HG03103 (cell line): Measurements from ENCODE around the gene ACTC1.

Source experiments
- ATAC-seq: cut with Tn5 transposase; IDR thresholded peaks from one replicate; pipeline ENCODE4 v1.9.1; 2021; ENCODE audit warnings: low read depth; ENCODE audit not compliant: unreplicated experiment

Gene ACTC1

GRCh38 chr15:34802371-34802770 lies 7.0 kb upstream of the ACTC1 start:
- ATAC-seq: no peak

GRCh38 chr15:34799149-34800101 lies 4.1 kb upstream of the ACTC1 start:
- ATAC-seq: no peak

GRCh38 chr15:34796847-34797435 lies 1.6 kb upstream of the ACTC1 start:
- no peak for ATAC-seq

GRCh38 chr15:34794590-34795206 lies 651 bp downstream of the ACTC1 start:
- ATAC-seq: no peak

GRCh38 chr15:34793901-34794300 lies 1.4 kb downstream of the ACTC1 start:
- ATAC-seq: no peak

- ATAC-seq: no peak
Observed at GRCh38 chr15:34793071-34793470, 2.3 kb downstream of the ACTC1 start.

GRCh38 chr15:34791701-34792100 lies 3.6 kb downstream of the ACTC1 start:
- ATAC-seq: no peak

GRCh38 chr15:34790121-34790520 lies 5.2 kb downstream of the ACTC1 start:
- ATAC-seq: no peak

- no peak for ATAC-seq
Observed at GRCh38 chr15:34789326-34789725, 6.0 kb downstream of the ACTC1 start.

GRCh38 chr15:34786206-34786605 lies 9.1 kb downstream of the ACTC1 start:
- no peak for ATAC-seq

- no peak for ATAC-seq
Observed at GRCh38 chr15:34783991-34784390, 11.4 kb downstream of the ACTC1 start.

GRCh38 chr15:34783431-34783830 lies 11.9 kb downstream of the ACTC1 start:
- no peak for ATAC-seq

GRCh38 chr15:34782901-34783300 lies 12.4 kb downstream of the ACTC1 start:
- ATAC-seq: no peak

GRCh38 chr15:34780725-34781124 lies 14.6 kb downstream of the ACTC1 start:
- no peak for ATAC-seq

GRCh38 chr15:34776606-34777105 lies 18.7 kb downstream of the ACTC1 start:
- ATAC-seq: no peak

- no peak for ATAC-seq
Observed at GRCh38 chr15:34773917-34774316, 21.4 kb downstream of the ACTC1 start.

GRCh38 chr15:34773013-34773412 lies 22.3 kb downstream of the ACTC1 start:
- no peak for ATAC-seq

- ATAC-seq: no peak
Observed at GRCh38 chr15:34772312-34772711, 23.0 kb downstream of the ACTC1 start.

- no peak for ATAC-seq
Observed at GRCh38 chr15:34769711-34770110, 25.6 kb downstream of the ACTC1 start.

- no peak for ATAC-seq
Observed at GRCh38 chr15:34768530-34768929, 26.8 kb downstream of the ACTC1 start.

- ATAC-seq: no peak
Observed at GRCh38 chr15:34765741-34766140, 29.6 kb downstream of the ACTC1 start.
